SK-N-SH (cell line): Measurements from ENCODE around the gene PPP2R3A.

ENCODE experiments used
- CHD2 ChIP-seq: fragments of 150-350 bp; IDR thresholded peaks from 2 replicates; pipeline ENCODE4 v1.6.1; 2018; ENCODE audit warnings: low read length; ENCODE audit not compliant: partially characterized antibody
- CTCF ChIP-seq: fragments of 200-600 bp; sonication (generic); IDR thresholded peaks from 2 replicates; pipeline ENCODE4 v1.6.1; 2017; ENCODE audit warnings: antibody characterized with exemption, mild to moderate bottlenecking, moderate library complexity
- EZH2phosphoT487 ChIP-seq: fragments of 200-600 bp; sonication (generic); IDR thresholded peaks from 2 replicates; pipeline ENCODE4 v1.6.1; 2017; ENCODE audit warnings: low read depth, mixed run types, mild to moderate bottlenecking, antibody characterized with exemption, moderate library complexity, borderline replicate concordance
- GATA2 ChIP-seq: sonication (generic); formaldehyde crosslinking; IDR thresholded peaks from 2 replicates; pipeline ENCODE4 v1.5.0; 2020; ENCODE audit warnings: mild to moderate bottlenecking, missing genetic modification reagents
- MAX ChIP-seq: IDR thresholded peaks from 2 replicates; pipeline ENCODE4 v1.4.0; 2012; ENCODE audit warnings: low read depth
- MEF2A ChIP-seq: IDR thresholded peaks from 2 replicates; pipeline ENCODE4 v1.4.0; 2012; ENCODE audit warnings: low read depth, borderline replicate concordance
- POLR2AphosphoS5 ChIP-seq: IDR thresholded peaks from 2 replicates; pipeline ENCODE4 v1.6.1; 2012; ENCODE audit warnings: low read depth, low read length
- TEAD4 ChIP-seq: IDR thresholded peaks from 2 replicates; pipeline ENCODE4 v1.4.0; 2012; ENCODE audit warnings: mild to moderate bottlenecking, borderline replicate concordance; ENCODE audit not compliant: insufficient read depth

GRCh38 chr3:135975536-135975935 lies 10.0 kb downstream of the PPP2R3A start:
- TF ChIP-seq CTCF (no peak), TEAD4 (no peak), EZH2phosphoT487 (no peak), MAX (no peak), POLR2AphosphoS5 (no peak), GATA2 (no peak), CHD2 (no peak), MEF2A (no peak)
